CD4-positive, alpha-beta T cell (primary cell): ENCODE measurements around the gene TSPAN15. TPM values are rescaled to one million over a fixed set of nuclear protein-coding genes. Genes with fewer than 3 reads are reported as not detected.

Source experiments
- ATAC-seq: fragments of 200-7000 bp; cut with Tn5 transposase; one replicate; pipeline ENCODE4 v1.10.0; 2022; ENCODE audit warnings: mild to moderate bottlenecking; ENCODE audit not compliant: poor library complexity
- CTCF ChIA-PET: fragments of 350-600 bp; sonication (Branson Sonifier 250); formaldehyde crosslinking; loops from one replicate; lab custom pipeline; 2021; ENCODE audit warnings: antibody characterized with exemption, inconsistent platforms; lab: Charles Lee
- POLR2A ChIA-PET: fragments of 350-600 bp; sonication (Branson Sonifier 250); formaldehyde crosslinking; loops from one replicate; lab custom pipeline; 2021; ENCODE audit warnings: antibody characterized with exemption, inconsistent platforms; lab: Charles Lee
- DNase-seq, 14 experiments: peaks; one replicate each; pipeline ENCODE4 v3.0.0-alpha.2; 2013 to 2020; ENCODE audit warnings: mixed read lengths in 2 of 14
- H3K27ac ChIP-seq, 2 donors: one replicate each; pipeline versions ENCODE4 v1.5.1 to v1.7.0; 2013; ENCODE audit warnings: low read length in 2 of 2, low read depth in 1 of 2, mild to moderate bottlenecking in 1 of 2
- H3K27me3 ChIP-seq, 2 experiments: 1 replicate in 1 of 2; 2 replicates in 1 of 2; pipeline versions ENCODE4 v1.6.1 to v1.7.0; 2013; ENCODE audit warnings: low read length in 2 of 2, control low read depth in 1 of 2, mild to moderate bottlenecking in 1 of 2, moderate library complexity in 1 of 2; ENCODE audit not compliant: insufficient read depth in 2 of 2, control insufficient read depth in 1 of 2
- H3K36me3 ChIP-seq: one replicate; pipeline ENCODE4 v1.6.1; 2013; ENCODE audit warnings: low read length, control low read depth; ENCODE audit not compliant: insufficient read depth
- H3K4me1 ChIP-seq: one replicate; pipeline ENCODE4 v1.6.1; 2013; ENCODE audit warnings: low read length, control low read depth; ENCODE audit not compliant: insufficient read depth
- H3K4me3 ChIP-seq: one replicate; pipeline ENCODE4 v1.5.1; 2013; ENCODE audit warnings: mild to moderate bottlenecking, low read length, moderate library complexity
- H3K9me3 ChIP-seq, 2 experiments: 1 replicate in 1 of 2; 2 replicates in 1 of 2; pipeline versions ENCODE4 v1.6.1 to v1.7.0; 2013; ENCODE audit warnings: low read length in 2 of 2, mild to moderate bottlenecking in 2 of 2, control low read depth in 1 of 2, moderate library complexity in 1 of 2; ENCODE audit not compliant: control insufficient read depth in 1 of 2, insufficient read depth in 1 of 2
- H3K27ac Mint-ChIP-seq: one replicate; pipeline ENCODE4 v1.8.0; 2020; ENCODE audit warnings: mixed read lengths
- H3K27me3 Mint-ChIP-seq: one replicate; pipeline ENCODE4 v1.8.0; 2021; ENCODE audit warnings: mixed read lengths
- H3K36me3 Mint-ChIP-seq: one replicate; pipeline ENCODE4 v1.8.0; 2021; ENCODE audit warnings: low read depth, mixed read lengths
- H3K4me1 Mint-ChIP-seq: one replicate; pipeline ENCODE4 v1.8.0; 2021; ENCODE audit warnings: low read depth, mixed read lengths
- H3K4me3 Mint-ChIP-seq: one replicate; pipeline ENCODE4 v1.8.0; 2020; ENCODE audit warnings: mild to moderate bottlenecking, mixed read lengths
- H3K9me3 Mint-ChIP-seq: one replicate; pipeline ENCODE4 v1.8.0; 2020; ENCODE audit warnings: mixed read lengths
- intact Hi-C, 2 experiments: fragments of 100-400 bp; cut with DNase I in 1 of 2; cut with micrococcal nuclease in 1 of 2; formaldehyde crosslinking; loops; one replicate each; pipeline versions ENCODE4 v1.15.1 to v1.9.0; 2023 to 2025; cut with DNase I, micrococcal nuclease
- total RNA-seq, 174 experiments: library from RNA in 2 of 174; stranded (reverse) in 2 of 174; gene quantifications; one replicate each; pipeline ENCODE4 v1.2.3 and lab custom pipeline; 2021 to 2026
- TF ChIP-seq, protein P1 (sequence below): fragments of 200-600 bp; IDR thresholded peaks from one replicate; pipeline ENCODE4 v1.8.0; 2022; ENCODE audit warnings: antibody characterized with exemption, mild to moderate bottlenecking

TSPAN15 gene
- total RNA-seq, 2 experiments from 2014 or later, result 2.2 to 2.5 TPM

DNA sequence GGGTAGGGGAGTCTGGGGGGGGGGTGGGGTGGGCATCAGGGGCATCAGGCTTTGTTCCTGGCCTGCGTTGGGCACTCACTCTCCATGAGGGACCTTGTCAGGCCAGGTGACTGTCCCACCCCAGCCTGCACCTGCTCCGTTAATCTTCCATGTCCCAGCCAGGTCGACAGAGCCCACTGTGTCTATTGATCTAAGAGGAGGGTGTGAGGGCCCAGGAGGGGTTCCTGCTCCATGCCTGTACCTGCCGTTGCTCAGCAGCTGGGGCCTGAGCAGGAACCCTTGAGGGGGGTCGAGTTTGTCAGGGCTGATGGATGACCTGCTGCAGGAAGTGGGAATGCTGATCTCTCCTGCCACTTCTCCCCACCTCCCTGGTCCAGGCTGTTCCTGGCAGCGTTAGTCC lies 103.3 kb downstream of the TSPAN15 start:
- DNase-seq (no peak), ATAC-seq (no peak)
- Mint-ChIP-seq H3K27me3 (peaks cover 35% of the 10 kb centered on the region), H3K4me1 (peaks cover 16% of the 10 kb centered on the region), H3K36me3 (no peaks in the 10 kb centered on the region), H3K9me3 (peaks cover 12% of the 10 kb centered on the region), H3K4me3 (no peak overlapping the region), H3K27ac (no peak overlapping the region)
- no peaks in the 10 kb centered on the region for H3K36me3 ChIP-seq
- CTCF ChIA-PET, result no interaction called here
- peaks cover 8 to 14% of the 10 kb centered on the region in 2 experiments for H3K27me3 ChIP-seq
- no peak overlapping the region for H3K27ac ChIP-seq
- peaks cover 16% of the 10 kb centered on the region for H3K4me1 ChIP-seq
- TF ChIP-seq, protein P1, sequence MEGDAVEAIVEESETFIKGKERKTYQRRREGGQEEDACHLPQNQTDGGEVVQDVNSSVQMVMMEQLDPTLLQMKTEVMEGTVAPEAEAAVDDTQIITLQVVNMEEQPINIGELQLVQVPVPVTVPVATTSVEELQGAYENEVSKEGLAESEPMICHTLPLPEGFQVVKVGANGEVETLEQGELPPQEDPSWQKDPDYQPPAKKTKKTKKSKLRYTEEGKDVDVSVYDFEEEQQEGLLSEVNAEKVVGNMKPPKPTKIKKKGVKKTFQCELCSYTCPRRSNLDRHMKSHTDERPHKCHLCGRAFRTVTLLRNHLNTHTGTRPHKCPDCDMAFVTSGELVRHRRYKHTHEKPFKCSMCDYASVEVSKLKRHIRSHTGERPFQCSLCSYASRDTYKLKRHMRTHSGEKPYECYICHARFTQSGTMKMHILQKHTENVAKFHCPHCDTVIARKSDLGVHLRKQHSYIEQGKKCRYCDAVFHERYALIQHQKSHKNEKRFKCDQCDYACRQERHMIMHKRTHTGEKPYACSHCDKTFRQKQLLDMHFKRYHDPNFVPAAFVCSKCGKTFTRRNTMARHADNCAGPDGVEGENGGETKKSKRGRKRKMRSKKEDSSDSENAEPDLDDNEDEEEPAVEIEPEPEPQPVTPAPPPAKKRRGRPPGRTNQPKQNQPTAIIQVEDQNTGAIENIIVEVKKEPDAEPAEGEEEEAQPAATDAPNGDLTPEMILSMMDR, result no peak
- peaks cover 7 to 18% of the 10 kb centered on the region in 2 experiments for H3K9me3 ChIP-seq
- intact Hi-C loops, result no loop called here
- H3K4me3 ChIP-seq, result no peak overlapping the region
- POLR2A ChIA-PET, result no interaction called here

Other genes with a start within 250 kb of the TSPAN15 start
- gene HKDC1, start 231.1 kb upstream of the TSPAN15 start, total RNA-seq, result 1 to 10 TPM; 3.1 to 4.5 TPM
- gene HK1, start 173.0 kb upstream of the TSPAN15 start, total RNA-seq, result 10 to 100 TPM; 45.6 to 48.1 TPM
- gene TACR2, start 34.5 kb upstream of the TSPAN15 start, total RNA-seq, result not detected
- not detected for gene NEUROG3, start 122.0 kb downstream of the TSPAN15 start, total RNA-seq
- gene FAM241B, start 178.8 kb downstream of the TSPAN15 start, total RNA-seq, result 10 to 100 TPM; 14.1 to 17.5 TPM